GM12892 (cell line): Measurements from ENCODE around the gene PCDH17.

ENCODE experiments used
- POLR2A ChIP-seq: IDR thresholded peaks from 2 replicates; pipeline ENCODE4 v1.6.1; 2011; ENCODE audit warnings: low read depth, low read length, control low read depth
- POLR2AphosphoS5 ChIP-seq: IDR thresholded peaks from 2 replicates; pipeline ENCODE4 v1.6.1; 2011; ENCODE audit warnings: low read depth, low read length, control low read depth
- TAF1 ChIP-seq: IDR thresholded peaks from 2 replicates; pipeline ENCODE4 v1.6.1; 2011; ENCODE audit warnings: low read depth, mild to moderate bottlenecking, control low read depth, low read length, borderline replicate concordance

GRCh38 chr13:57666131-57666953 is 34.8 kb downstream of the PCDH17 start:
- TF ChIP-seq TAF1 (no peak), POLR2AphosphoS5 (no peak), POLR2A (no peak)
